Measurements from ENCODE around the gene ENPP1.

DNA sequence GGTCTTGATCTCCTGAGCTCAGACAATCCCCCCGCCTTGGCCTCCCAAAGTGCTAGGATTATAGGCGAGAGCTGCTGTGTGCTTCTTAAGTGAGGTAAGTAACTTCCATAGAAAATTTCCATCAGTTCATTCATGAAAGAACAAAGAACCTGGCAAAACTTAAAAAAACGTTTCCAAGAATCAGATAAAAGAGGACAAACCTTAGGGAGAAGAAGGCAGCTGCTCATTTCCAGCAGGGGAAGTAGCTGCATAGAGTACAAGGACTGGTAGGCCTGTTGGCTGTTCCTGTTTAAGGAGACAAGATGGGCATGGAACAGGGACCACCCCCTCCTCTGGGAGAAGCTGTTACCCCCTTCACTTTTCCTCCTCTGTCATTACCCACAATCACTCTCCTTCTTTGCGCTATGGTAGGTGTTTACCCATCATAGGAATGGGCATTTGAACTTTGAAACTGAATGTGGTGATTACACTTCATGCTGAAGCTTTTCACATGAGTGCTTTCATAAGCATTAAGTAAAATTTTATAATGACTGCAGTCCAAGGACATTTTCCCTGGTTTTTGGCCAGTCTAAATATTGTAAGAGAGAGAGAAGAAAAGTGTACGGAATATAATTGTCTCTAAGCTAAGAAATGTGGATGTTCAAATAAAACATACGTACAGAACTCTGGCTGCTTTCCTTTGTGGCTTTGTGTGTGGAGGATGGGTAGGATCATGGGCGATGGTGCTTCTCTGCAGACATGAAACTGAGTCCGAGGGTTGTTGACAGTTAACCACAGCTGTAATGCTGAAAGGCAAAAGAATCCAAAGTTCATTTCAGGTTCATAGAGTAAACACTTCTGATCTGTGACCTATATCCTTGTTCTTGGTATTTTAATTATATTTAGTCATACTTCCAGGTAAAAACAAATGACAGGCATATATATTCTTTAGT is 86.9 kb downstream of the ENPP1 start:
- TF ChIP-seq, protein P1, sequence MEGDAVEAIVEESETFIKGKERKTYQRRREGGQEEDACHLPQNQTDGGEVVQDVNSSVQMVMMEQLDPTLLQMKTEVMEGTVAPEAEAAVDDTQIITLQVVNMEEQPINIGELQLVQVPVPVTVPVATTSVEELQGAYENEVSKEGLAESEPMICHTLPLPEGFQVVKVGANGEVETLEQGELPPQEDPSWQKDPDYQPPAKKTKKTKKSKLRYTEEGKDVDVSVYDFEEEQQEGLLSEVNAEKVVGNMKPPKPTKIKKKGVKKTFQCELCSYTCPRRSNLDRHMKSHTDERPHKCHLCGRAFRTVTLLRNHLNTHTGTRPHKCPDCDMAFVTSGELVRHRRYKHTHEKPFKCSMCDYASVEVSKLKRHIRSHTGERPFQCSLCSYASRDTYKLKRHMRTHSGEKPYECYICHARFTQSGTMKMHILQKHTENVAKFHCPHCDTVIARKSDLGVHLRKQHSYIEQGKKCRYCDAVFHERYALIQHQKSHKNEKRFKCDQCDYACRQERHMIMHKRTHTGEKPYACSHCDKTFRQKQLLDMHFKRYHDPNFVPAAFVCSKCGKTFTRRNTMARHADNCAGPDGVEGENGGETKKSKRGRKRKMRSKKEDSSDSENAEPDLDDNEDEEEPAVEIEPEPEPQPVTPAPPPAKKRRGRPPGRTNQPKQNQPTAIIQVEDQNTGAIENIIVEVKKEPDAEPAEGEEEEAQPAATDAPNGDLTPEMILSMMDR (IDR thresholded peaks at IDR 0.05): no peak
- TF ChIP-seq EZH2 (IDR thresholded peaks at IDR 0.05; ENCODE audit: borderline replicate concordance, insufficient read depth, low read depth, low read length, poor library complexity, severe bottlenecking): no peak
